Head of caudate nucleus (tissue), 42 donors: ENCODE results near the gene SORBS1.

Experiments
- DNase-seq, 42 donors: peaks; one replicate each; pipeline versions ENCODE4 v3.0.0 to v3.0.0-alpha.2; 2020 to 2021; ENCODE audit warnings: mixed read lengths in 7 of 42
- intact Hi-C: fragments of 100-400 bp; cut with DNase I; formaldehyde crosslinking; loops from one replicate; pipeline ENCODE4 v1.15.0; 2022

SORBS1 gene

DNA sequence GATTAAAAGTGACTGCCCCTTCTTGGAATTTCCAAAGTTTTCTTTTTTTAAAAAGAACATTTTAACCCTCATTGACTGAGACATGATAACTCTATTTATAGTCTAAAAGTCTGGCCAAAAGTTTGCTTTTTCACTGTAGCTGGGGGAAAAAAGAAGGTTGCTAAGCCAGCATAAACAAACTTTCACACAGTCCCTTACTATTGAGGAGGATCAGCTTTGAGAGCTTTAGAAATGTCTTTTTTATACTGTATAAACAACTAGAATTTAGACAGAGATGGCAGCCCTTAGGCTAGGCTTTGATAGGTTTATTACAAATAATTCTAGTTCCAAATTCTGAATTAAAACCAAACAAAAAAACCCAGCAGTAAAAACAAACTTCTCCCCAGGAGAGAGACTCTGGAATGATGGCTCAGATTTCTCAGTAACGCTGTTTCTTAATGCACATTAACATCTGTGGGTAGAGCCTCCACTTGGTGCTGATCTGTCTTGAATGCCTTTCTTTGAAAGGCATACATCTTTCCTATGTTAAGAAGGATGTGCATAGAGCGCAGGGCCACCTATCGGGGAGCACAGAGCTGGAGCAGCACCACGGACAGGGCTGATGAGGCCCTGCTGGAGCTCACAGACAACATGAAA, 169.5 kb downstream of the SORBS1 start:
- intact Hi-C loops, result no loop called here
- peak in 14 of 42 donors; percentile 37 to 78 (median 56) for DNase-seq

DNA sequence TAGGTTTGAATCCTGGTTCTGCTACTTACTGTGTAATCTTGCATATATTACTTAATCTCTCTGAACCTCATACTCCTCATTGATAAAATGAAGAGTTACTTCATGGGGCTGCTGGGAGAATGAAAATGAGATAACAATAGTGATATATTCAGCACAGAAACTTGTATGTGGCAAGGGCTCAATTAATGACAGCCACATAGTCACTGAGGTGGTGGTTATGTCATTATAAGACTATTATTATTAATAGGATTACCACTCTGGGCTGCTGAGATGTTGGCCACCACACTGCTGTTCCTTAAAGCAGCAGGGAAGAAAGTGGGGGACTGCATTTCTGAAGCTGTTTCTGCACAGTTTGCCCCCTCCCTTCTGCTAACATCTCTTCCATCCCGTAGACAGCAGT, 170.0 kb downstream of the SORBS1 start:
- intact Hi-C loops, result no loop called here
- no peak for DNase-seq

DNA sequence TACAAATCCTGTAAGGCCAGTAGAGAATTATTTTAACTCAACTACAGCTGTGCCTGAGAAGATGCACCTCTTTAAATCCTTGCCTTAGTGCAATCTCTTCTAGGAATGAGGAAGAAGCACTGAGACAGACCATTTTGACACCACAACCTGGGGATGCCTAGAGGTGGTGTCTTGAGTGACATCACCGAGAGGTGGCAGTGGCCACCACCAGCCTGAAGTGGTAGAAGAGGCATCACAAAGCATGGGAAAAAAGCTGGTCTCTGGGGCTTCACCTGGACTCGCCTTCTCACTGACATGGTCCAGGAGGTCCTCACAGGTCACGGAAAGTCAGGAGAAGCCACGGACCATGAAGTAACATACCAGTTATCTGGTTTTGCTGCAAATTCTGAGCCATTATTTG, 171.2 kb downstream of the SORBS1 start:
- no peak for DNase-seq
- intact Hi-C loops, result no loop called here

DNA sequence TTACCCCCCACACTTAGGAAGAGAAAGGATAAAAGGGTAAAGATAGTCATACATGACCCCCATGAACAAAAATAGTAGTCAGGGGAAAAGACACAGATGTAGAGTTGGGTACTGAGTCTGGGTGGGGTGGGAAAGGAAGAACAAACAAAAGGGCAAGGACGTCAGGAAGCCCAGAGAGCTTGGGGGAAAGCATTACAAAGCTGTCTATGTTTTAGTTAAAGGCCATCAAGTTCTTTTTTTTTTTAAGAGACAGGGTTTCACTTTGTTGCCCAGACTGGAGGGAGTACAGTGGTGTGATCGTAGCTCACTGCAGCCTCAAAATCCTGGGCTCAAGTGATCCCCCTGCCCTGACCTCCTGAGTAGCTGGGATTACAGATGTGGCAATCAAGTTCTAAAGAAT, 172.0 kb downstream of the SORBS1 start:
- no peak for DNase-seq
- intact Hi-C loops, result no loop called here

DNA sequence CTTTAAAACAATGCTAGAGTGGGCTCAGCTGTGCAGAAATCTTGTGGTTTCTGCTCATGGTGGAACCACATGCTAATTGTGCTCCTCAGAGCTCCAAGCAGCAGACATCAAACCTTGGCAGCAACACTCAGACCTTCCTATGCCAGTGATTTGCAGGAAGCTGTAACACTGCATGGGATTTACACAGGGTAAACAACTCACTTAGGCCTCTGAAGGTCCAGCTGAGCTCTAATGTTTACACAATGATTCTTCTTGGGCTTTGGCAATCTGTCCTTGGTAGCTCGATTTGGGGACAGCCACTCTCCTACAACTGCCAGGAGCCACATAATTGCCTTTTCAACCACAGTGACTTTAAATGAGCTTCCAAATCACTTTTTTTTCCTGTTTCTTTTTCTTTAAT, 172.6 kb downstream of the SORBS1 start:
- intact Hi-C loops, result no loop called here
- DNase-seq, result peak in 8 of 42 donors; percentile 13 to 65 (median 42)

DNA sequence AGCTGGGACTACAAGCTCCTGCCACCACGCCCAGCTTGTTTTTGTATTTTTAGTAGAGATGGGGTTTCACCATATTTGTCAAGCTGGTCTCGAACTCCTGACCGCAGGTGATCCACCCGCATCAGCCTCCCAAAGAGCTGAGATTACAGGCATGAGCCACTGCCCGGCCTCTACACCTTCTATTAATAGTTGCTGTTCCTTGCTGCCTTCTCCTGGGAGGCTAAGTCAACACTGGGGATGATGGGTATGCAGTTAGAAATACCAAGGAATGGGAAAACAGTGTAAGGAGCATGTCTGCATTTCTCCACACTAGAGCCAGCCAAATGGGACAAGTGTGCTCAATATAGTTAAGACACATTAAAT, 173.1 kb downstream of the SORBS1 start:
- DNase-seq, result no peak
- intact Hi-C loops, result no loop called here

DNA sequence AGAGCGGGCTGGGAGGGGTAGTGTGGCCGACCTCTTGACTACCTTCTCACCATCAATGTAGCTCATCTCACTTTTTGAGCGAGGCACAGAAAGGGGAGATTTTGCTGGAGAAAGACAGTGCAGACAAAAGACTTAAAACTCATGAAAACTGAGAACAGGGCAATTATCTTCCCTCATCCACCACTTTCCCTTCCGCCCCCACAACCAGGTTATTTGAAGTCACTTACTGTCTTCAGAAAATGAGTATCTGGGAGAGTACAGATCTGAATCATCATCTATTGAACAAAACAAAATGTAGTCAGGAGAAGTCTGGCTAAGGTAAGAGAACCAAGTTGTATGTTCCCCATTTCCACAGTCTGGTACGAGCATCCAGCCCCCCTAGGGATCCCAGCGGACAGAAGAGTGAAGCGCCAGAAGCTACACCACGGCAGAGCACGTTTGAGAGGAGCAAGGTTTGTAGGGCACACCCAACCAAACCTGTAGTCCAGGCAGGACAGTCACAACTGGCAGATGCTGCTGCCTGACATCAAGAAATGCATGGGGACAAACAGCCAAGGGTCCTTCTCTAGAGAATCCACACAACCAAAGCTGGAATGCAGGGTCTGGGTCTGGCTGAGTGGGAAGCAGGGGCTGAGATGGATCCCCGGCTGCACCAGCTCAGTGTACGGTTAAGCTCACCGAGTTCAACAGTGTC, 177.0 kb downstream of the SORBS1 start:
- DNase-seq, result peak in 17 of 42 donors; percentile 29 to 82 (median 64)
- intact Hi-C loops, result no loop called here

DNA sequence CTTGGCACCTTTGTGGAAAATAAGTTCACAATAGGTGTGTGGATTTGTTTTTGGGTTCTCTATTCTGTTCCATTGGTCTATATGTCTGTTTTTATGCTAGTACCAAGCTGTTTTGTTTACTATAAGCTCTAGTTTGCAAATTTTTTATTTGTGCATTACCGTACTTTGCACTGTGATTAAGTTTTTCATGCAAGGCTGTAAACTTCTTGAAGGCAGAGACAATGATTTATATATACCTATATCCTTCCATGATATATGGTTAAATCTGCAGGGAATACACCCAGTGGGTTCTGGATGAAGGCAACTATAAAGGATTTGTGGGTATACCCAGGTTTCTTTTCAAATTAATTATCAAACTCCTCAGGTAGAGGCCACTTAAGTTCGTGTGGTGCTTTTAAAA, 178.6 kb downstream of the SORBS1 start:
- intact Hi-C loops, result no loop called here
- DNase-seq, result no peak

DNA sequence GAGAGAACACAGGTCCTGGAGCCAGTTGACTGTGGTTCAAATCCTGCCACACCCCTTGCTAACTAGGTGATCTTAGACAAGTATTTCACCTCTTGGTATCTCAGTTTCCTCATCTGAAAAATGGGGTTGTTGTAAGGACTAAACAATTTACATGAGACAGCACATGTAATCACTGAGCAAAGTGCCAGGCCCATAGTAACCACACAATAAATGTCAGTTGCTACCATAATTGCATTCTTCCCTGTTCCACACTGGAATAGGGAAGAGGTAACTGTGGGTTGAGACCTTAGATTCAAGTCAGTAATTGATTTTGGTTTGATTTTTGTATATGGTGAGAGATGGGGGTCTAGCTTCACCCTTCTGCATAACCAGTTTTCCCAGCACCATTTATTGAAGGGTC, 179.0 kb downstream of the SORBS1 start:
- DNase-seq, result no peak
- intact Hi-C loops, result no loop called here

DNA sequence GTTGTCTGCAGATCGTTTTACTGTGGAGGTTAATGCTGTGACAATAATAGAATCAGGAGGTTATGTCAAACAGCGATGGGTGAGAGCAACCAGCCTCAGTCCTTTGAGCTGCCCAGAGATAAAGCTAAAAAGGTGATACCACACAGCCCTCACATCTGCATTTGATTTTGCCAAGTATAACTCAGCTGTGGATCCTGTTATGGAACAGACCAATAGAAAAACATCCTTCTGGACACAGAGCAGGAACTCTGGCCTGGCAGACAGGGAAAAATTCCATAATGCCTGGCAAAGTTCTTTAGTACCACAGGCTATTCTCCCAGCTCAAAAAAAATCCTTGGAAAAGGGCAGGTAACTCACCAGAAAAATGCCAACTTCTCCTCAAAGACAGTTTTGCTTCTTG, 183.2 kb downstream of the SORBS1 start:
- intact Hi-C loops, result loop anchor here (10.0 kb wide), 1 partner anchor 47 kb away; no protein-coding TSS in a partner anchor
- no peak for DNase-seq

DNA sequence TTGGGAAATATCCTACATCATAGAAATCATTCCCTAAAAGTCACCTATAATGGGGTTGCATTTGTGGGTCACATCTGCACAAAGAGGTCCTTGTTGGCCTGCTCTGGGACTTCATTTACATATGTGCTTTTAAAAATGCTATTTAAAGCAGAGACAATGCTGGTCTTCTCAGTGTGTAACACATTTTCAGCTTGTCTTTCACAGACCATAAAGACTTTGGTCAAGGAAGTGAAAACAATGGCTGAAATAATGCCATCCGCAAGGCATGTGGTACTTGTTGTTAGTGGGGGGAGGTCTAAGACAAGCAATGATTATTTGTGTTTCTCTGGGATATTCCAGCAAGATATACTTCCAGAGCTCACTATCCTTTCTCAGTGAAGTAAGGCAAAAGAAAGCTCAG, 185.8 kb downstream of the SORBS1 start:
- intact Hi-C loops, result loop anchor here (10.0 kb wide), 1 partner anchor 49 kb away; no protein-coding TSS in a partner anchor
- no peak for DNase-seq

DNA sequence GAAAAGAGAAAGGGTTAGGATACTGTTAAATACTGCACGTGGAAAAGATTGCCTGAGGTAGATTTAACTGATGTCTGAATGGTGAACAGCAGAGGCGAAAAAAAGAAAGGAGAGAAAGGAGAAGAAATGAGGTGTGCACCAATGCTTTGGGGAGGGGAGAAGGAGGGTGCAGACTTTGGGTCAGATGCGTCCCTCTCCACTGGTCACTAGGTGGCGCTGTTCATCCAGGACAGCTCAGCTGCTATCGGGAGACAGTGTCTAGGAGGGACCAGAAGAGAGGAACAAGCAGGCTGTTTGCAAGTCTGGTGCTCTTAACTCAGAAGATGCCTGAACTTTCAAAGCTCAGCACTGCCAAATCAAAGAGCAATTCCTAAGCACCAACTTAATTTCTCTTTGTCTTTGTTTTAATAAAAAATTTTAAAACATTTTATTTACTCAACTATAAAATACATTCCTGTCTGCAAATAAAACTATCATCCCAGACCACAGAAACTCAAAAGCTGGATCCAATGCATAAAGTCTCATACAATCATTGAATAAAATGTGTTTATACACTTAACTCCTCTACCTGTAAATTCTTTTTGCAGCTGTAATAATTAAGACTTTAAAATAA, 186.5 kb downstream of the SORBS1 start:
- DNase-seq, result peak; percentile 73 to 95 (median 87)
- intact Hi-C loops, result loop anchor here (5.0 to 10.0 kb wide), 2 partner anchors 50 to 228 kb away; no protein-coding TSS in a partner anchor

DNA sequence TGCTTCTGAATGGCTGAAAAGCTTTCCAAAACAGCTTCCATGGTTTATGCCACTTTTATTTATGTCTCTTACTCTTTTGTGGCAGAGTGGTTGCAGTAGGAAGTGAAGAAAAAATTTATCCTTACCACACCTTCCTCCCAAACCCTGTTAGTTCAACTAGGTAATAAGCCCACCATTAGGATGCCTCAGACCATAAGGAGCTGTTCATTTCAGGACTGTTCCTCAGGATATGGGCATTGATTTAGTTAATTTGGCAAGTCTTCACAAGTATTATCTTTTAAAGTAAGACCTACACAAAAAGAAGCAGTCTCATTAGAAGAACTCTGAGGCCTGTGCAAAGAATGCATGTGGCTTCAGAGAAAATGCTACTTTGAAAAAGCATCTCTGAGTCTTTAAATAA, 187.5 kb downstream of the SORBS1 start:
- intact Hi-C loops, result loop anchor here (5.0 to 10.0 kb wide), 2 partner anchors 51 to 229 kb away; no protein-coding TSS in a partner anchor
- DNase-seq, result no peak

DNA sequence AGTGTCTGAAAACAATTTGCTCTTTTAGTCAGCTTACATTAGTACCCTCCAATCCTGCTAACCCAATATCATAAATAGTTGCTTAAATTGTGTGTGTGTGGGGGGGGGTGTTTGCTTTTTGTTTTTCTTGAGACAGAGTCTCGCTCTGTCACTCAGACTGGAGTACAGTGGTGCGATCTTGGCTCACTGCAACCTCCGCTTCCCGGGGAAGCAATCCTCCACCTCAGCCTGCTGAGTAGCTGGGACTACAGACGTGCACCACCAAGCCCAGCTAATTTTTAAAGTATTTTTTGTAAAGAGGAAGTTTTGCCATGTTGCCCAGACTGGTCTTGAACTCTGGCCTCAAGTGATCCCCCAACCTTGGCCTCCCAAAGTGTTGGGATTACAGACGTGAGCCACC, 196.8 kb downstream of the SORBS1 start:
- intact Hi-C loops, result loop anchor here (5.0 kb wide), 1 partner anchor 232 kb away; no protein-coding TSS in a partner anchor
- DNase-seq, result peak in 16 of 42 donors; percentile 8 to 66 (median 43)

DNA sequence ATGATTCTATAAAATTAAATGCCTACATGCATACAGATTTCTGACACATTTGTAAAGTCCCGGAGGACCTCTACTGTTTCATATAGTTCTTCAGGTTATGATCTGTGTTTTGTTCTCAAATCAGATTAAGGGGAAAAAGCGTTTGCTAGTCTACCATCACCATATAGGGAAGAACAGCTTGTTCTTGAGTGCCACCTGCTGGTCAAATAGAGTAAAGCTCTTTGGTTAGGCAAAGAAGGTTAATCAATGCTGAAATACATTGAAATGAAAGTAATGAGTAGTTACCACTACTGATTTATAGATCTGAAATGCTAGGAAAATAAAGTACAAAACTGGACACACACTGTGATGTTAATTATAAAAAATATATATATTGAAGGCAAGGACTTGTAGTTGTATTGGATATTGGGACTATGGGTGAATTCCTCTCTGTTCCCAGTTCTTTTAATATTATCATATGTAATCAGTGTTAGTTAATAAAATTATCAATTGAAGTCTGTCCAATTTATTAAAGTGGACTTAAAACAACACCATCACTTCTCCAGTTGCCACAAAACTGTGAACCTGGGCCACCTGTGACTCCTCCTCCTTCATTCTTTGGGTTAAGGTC, 197.8 kb downstream of the SORBS1 start:
- DNase-seq, result peak in 20 of 42 donors; percentile 33 to 80 (median 63)

DNA sequence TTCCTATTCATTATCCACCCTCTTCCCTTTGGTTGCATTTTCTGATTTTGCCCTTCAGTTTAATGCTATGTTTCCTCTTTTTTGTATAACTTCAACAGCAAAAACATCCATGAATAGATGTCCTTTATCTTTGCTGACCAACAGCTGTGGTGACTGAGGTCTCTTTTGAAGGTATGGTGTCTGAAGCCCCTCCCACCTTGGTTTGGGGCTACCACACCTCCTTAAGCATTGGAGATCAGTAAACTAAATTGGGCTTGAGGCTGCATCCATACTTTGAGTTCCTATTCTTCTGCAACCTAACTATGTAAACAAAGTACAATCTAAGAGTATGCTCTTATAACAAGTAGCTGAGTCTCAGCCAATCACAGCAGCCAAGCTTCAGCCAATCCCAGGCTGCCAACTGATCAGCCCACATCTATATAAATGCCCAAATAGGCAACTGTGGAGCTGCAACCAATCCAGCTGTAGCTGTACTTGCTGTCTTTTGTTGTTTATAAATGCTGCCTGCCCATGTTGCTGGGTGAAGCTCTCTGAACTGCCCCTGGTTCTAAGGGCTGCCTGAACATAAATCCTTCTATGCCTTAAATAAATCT, 201.0 kb downstream of the SORBS1 start:
- intact Hi-C loops, result loop anchor here (2.0 to 5.0 kb wide), 2 partner anchors 115 to 228 kb away; no protein-coding TSS in a partner anchor
- DNase-seq, result no peak

More for the DNA sequence above, 197.8 kb downstream of the SORBS1 start:
- intact Hi-C loops, result loop anchor here (5.0 kb wide), 1 partner anchor 231 kb away; no protein-coding TSS in a partner anchor

DNA sequence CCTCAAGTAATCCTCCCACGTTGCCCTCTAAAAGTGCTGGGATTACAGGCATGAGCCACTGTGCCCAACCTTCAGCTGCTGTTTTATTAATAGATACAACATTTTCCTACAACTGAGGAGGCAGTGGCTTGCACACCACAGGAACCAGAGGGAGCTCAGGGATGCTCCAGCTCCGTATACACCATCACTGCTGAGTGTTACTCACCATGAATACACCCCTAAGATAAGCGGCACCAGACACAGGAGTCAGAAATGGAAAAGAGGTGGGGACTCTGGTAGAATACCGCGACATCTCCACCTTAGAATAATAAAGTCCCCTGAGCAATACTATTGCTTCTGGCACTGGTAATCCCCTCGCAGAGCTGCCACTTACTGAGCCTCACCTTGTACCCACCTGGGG, 201.7 kb downstream of the SORBS1 start:
- peak in 19 of 42 donors; percentile 25 to 76 (median 39) for DNase-seq
- intact Hi-C loops, result no loop called here

DNA sequence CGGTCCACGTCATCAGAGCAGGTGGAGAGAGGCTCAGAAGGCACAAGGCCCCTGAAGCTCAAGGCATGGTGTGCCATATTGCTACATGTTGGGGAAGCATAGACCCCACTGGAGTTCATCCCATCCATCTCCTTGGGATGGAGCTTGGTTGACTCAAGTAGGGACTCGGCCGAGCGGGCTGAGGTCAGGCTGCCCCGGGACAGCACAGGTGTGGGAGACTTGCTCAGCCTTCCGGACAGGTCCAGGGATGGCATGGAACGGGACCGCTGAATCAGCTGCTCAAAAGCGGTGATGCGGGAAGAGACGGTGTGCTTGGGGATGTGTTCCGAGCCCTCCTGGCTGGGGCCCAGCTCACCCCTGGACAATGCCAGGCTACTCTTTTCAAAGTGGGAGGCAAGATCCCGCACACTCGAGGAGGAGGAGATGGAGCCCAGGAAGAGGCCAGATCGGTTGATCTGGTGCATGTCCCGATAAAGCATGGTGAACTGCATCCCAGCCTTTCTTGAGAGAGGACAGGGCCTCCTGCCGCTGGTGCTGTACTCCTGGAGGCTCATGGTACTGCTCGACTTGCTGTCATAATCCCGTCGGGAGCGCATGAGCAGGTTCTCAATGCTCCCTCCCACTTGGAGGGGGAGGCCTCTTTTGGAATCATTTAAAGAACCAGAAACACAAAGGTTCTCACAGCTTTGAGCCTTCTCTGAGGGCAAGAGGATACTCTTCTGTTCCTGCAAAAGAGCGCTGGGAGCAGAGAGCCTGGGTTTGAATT, 204.8 kb downstream of the SORBS1 start:
- intact Hi-C loops, result no loop called here
- peak in 40 of 42 donors; percentile 34 to 88 (median 63) for DNase-seq
